Measurements from ENCODE around the gene ESRRA. TPM values are rescaled to one million over a fixed set of nuclear protein-coding genes. Genes with fewer than 3 reads are reported as not detected.

The ESRRA gene
- total RNA-seq, 1 donor from 2014 or later = 28.1 TPM

GRCh38 chr11:64342869-64343745 lies 37.8 kb downstream of the ESRRA start:
- TF ChIP-seq CTCF (IDR thresholded peaks at IDR 0.05; ENCODE audit: unreplicated experiment) = no peak
- DNase-seq (ENCODE audit: low spot score, unreplicated experiment) = no peak
- H3K27ac Mint-ChIP-seq = no peak overlapping the region
- no peak overlapping the region for H3K4me3 Mint-ChIP-seq (ENCODE audit: low read depth)
- no peaks in the 10 kb centered on the region for H3K9me3 Mint-ChIP-seq (ENCODE audit: low read depth)
- H3K36me3 Mint-ChIP-seq (ENCODE audit: insufficient read depth) = no peaks in the 10 kb centered on the region
- peaks cover 30% of the 10 kb centered on the region for H3K27me3 Mint-ChIP-seq
- H3K4me1 Mint-ChIP-seq (ENCODE audit: low read depth) = no peaks in the 10 kb centered on the region

- no peaks in the 10 kb centered on the region for H3K9me3 Mint-ChIP-seq (ENCODE audit: low read depth)
- H3K27me3 Mint-ChIP-seq = peaks cover 26% of the 10 kb centered on the region
- no peak overlapping the region for H3K27ac Mint-ChIP-seq
- H3K36me3 Mint-ChIP-seq (ENCODE audit: insufficient read depth) = no peaks in the 10 kb centered on the region
- TF ChIP-seq CTCF (IDR thresholded peaks at IDR 0.05; ENCODE audit: unreplicated experiment) = peak; percentile 32
- no peak for DNase-seq (ENCODE audit: low spot score, unreplicated experiment)
- H3K4me1 Mint-ChIP-seq (ENCODE audit: low read depth) = no peaks in the 10 kb centered on the region
- H3K4me3 Mint-ChIP-seq (ENCODE audit: low read depth) = no peak overlapping the region
These were observed 38.6 kb downstream of the ESRRA start for GRCh38 chr11:64343767-64344559.

GRCh38 chr11:64344787-64345186 lies 39.5 kb downstream of the ESRRA start:
- no peak for TF ChIP-seq CTCF (IDR thresholded peaks at IDR 0.05; ENCODE audit: unreplicated experiment)

GRCh38 chr11:64347193-64347867 lies 42.0 kb downstream of the ESRRA start:
- Mint-ChIP-seq H3K4me3 (ENCODE audit: low read depth) (no peak overlapping the region), H3K27ac (no peak overlapping the region), H3K36me3 (ENCODE audit: insufficient read depth) (no peaks in the 10 kb centered on the region)

More at GRCh38 chr11:64344787-64345186, 39.5 kb downstream of the ESRRA start:
- Mint-ChIP-seq H3K4me1 (ENCODE audit: low read depth) (no peaks in the 10 kb centered on the region), H3K36me3 (ENCODE audit: insufficient read depth) (no peaks in the 10 kb centered on the region), H3K9me3 (ENCODE audit: low read depth) (no peaks in the 10 kb centered on the region), H3K27me3 (peaks cover 17% of the 10 kb centered on the region), H3K4me3 (ENCODE audit: low read depth) (no peak overlapping the region), H3K27ac (no peak overlapping the region)
- no peak for DNase-seq (ENCODE audit: low spot score, unreplicated experiment)

More at GRCh38 chr11:64347193-64347867, 42.0 kb downstream of the ESRRA start:
- Mint-ChIP-seq H3K27me3 (peaks cover 3% of the 10 kb centered on the region), H3K4me1 (ENCODE audit: low read depth) (no peaks in the 10 kb centered on the region), H3K9me3 (ENCODE audit: low read depth) (no peaks in the 10 kb centered on the region)
- DNase-seq (ENCODE audit: low spot score, unreplicated experiment) = no peak
- TF ChIP-seq CTCF (IDR thresholded peaks at IDR 0.05; ENCODE audit: unreplicated experiment) = no peak
